C4-2B (cell line): ENCODE data around the gene SFMBT2.

Experiments used
- CTCF ChIP-seq: fragments of 450-650 bp; conservative IDR thresholded peaks from 2 replicates; pipeline ENCODE4 v1.5.1; 2017; ENCODE audit warnings: mild to moderate bottlenecking
- ZFX ChIP-seq: fragments of 450-650 bp; IDR thresholded peaks from 2 replicates; pipeline ENCODE4 v1.6.1; 2017

- TF ChIP-seq CTCF, result no peak
- no peak for TF ChIP-seq ZFX
These were observed 82.9 kb downstream of the SFMBT2 start for GRCh38 chr10:7327885-7328284.
